Stimulated activated naive CD8-positive, alpha-beta T cell treated with anti-CD3 and anti-CD28 coated beads, Interleukin-15, Interleukin-2, amounts not matched to agents 100 ng/mL and 50 ng/mL, for 24 hours (primary cell): ENCODE data around the gene SPRY1.

Source experiments
- H3K27ac Mint-ChIP-seq: one replicate; pipeline ENCODE4 v1.8.0; 2021; ENCODE audit warnings: mild to moderate bottlenecking, mixed read lengths
- H3K27me3 Mint-ChIP-seq: one replicate; pipeline ENCODE4 v1.8.0; 2021; ENCODE audit warnings: mixed read lengths
- H3K36me3 Mint-ChIP-seq: one replicate; pipeline ENCODE4 v1.8.0; 2021; ENCODE audit warnings: low read depth, mixed read lengths
- H3K4me1 Mint-ChIP-seq: one replicate; pipeline ENCODE4 v1.8.0; 2021; ENCODE audit warnings: low read depth, mixed read lengths
- H3K4me3 Mint-ChIP-seq: one replicate; pipeline ENCODE4 v1.8.0; 2021; ENCODE audit warnings: mild to moderate bottlenecking, mixed read lengths
- H3K9me3 Mint-ChIP-seq: one replicate; pipeline ENCODE4 v1.8.0; 2021; ENCODE audit warnings: mixed read lengths

SPRY1 gene, protein sequence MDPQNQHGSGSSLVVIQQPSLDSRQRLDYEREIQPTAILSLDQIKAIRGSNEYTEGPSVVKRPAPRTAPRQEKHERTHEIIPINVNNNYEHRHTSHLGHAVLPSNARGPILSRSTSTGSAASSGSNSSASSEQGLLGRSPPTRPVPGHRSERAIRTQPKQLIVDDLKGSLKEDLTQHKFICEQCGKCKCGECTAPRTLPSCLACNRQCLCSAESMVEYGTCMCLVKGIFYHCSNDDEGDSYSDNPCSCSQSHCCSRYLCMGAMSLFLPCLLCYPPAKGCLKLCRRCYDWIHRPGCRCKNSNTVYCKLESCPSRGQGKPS

DNA sequence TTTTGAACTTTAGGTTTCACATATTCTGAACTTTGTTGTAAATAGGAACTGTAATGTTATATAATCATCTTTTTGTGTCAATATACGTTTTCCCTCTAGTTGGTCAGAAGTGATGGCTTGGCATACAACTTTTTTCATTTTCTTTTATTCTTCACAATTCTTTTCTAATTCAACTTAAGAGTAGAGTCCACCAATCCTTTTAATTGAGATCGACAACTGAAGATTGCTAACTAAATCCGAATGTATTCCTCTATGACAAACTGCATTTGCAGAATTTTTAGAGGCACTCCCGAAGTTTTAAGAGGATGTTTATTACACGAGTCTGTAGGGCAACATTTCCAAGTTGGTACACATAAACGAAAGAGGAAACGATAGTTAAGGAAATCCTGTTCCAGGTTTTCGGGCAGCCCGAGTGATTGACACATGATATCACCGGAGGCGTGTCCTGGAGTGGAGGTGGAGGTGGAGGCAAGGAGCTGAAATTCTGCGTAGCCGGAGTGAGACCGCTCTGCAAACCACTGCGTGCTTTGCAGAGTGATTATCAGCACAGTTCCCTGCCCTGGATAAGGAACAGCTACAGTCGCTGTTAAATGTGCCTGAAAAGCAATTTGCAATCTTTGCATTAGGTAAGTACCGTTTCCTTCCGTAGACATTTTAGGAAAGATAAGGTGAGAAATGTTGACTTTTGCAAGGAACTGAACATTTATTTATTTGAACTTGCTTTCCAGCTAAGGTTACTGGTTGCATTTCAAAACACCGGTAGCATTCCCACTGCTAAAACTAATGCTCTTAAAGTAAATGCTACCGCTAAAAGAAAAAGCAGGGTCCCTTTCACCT lies at the start of gene SPRY1:
Gene SPRY1 (plus strand): TSS at position 489 of the 837 bp plus-strand sequence. CDS start 4,797 bp downstream, outside the sequence.
- Mint-ChIP-seq H3K4me1 (peaks cover 42% of the 10 kb centered on the region), H3K9me3 (no peaks in the 10 kb centered on the region), H3K4me3 (peak within 1 kb of the TSS; percentile 99), H3K27ac (peak within 1 kb of the TSS; percentile 97), H3K27me3 (no peaks in the 10 kb centered on the region), H3K36me3 (peaks cover 33% of the 10 kb centered on the region)

DNA sequence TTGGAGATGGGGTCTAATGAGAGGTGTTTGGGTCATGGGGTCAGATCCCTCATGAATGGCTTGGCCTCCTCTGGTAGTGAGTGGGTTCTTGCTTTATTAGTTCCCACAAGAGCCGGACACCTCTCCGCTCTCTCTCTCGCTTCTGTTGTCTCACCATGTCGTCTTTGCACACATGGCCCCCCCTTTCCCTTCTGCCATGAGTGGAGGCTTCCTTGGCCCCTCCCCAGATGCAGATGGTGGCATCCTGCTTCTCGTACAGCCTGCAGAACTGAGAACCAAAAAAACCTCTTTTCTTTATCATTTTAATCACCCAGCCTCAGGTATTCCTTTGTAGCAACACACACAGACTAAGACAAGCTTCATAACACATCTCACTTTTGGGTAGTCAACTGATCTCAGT lies 49.6 kb upstream of the SPRY1 start:
- Mint-ChIP-seq H3K4me3 (no peak overlapping the region), H3K4me1 (no peaks in the 10 kb centered on the region), H3K27me3 (peaks cover 4% of the 10 kb centered on the region), H3K9me3 (no peaks in the 10 kb centered on the region), H3K27ac (no peak overlapping the region), H3K36me3 (no peaks in the 10 kb centered on the region)

DNA sequence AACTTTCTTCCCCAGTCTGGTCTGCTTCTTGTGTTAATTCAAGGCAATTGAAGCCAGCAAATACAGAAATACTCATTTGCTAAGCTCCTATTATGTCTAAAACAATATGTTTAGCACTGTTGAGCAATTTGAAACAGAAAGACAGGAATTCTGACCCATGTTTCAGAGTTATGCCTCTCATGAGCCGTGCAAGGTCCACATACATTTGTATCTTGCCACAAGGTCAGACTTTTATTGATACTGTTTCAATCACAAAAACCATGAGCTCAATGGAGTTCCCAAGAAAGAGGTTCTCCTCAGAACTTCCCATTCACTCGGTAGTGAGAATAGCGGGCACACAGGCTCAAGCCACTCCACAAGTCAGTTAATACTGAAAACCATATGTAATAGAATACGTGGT lies 47.6 kb upstream of the SPRY1 start:
- H3K36me3 Mint-ChIP-seq, result no peaks in the 10 kb centered on the region
- no peak overlapping the region for H3K4me3 Mint-ChIP-seq
- peaks cover 4% of the 10 kb centered on the region for H3K27me3 Mint-ChIP-seq
- H3K27ac Mint-ChIP-seq, result no peak overlapping the region
- peaks cover 10% of the 10 kb centered on the region for H3K4me1 Mint-ChIP-seq
- H3K9me3 Mint-ChIP-seq, result no peaks in the 10 kb centered on the region

DNA sequence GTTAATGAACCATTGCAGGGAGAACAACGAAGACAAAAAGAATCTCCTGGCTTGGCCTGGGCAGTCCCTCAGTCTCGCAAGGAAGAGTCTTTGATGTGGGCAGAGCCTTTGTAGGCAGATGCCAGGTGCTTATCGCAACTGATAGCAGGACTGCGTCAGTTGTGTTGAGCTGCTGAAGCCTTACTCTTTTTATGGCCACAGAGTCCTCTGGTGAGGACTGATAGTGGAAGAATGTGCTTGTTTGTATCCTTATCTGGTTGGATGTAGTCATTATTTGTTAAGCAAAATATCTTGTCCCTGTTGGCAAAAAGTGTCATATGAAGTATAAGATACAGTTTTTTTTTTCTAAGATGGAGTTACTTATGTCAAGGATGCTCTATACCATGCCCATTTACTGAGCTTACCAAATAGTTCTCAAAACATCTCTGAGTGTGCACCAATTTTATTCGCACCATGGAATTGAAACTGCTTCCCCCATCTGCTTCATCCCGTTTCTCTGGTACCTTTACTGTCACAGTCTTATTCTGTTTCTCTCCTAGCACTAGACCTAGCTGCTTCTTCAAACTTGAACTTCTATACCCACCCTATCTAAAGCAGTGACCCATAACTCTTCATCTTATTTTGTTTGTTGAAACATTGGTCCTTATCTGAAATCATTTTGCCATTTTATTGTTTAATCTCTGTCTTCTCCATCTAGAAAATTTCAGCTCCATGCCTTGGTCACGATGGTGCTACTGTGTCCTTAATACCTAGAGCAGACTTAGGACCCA lies 47.0 kb upstream of the SPRY1 start:
- H3K9me3 Mint-ChIP-seq, result no peaks in the 10 kb centered on the region
- H3K27ac Mint-ChIP-seq, result no peak overlapping the region
- peaks cover 10% of the 10 kb centered on the region for H3K4me1 Mint-ChIP-seq
- H3K27me3 Mint-ChIP-seq, result peaks cover 4% of the 10 kb centered on the region
- H3K36me3 Mint-ChIP-seq, result no peaks in the 10 kb centered on the region
- no peak overlapping the region for H3K4me3 Mint-ChIP-seq

DNA sequence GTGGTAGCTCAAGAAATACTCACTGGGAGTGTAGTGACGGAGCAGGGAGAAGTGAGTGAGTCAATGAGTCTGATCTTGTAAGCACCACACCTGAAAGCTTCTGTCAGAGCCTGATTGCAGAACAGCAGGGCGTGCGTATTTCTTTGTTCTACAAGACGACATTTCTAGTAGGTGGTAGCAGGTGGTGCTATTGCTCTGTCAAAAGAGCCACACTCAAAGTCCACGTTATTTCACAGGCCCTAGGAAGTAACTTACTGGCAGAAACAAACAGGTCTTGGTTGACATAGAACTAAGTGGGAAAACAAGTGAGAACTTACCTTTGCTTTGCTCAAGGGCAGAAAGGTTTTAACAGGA lies 46.4 kb upstream of the SPRY1 start:
- peaks cover 4% of the 10 kb centered on the region for H3K27me3 Mint-ChIP-seq
- peaks cover 10% of the 10 kb centered on the region for H3K4me1 Mint-ChIP-seq
- no peak overlapping the region for H3K4me3 Mint-ChIP-seq
- H3K36me3 Mint-ChIP-seq, result no peaks in the 10 kb centered on the region
- no peaks in the 10 kb centered on the region for H3K9me3 Mint-ChIP-seq
- H3K27ac Mint-ChIP-seq, result no peak overlapping the region

DNA sequence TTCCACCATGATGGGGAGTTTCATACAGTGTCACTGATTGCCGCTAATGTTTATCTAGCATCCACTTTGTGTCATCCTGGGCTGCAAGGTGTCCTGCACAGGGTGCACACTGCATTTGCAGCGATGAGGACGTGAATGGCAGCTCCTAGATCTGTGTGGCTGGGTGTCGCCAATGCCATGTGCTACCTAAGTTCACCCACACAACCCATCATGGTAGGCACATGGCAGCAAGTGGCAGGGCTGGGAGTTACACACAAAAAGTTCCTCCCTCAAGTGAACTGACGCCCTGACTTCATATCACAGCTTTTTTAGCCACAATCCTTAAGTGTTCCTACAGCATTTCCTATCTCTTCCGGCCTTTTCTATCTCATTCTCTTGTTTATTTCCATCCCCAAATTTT lies 45.9 kb upstream of the SPRY1 start:
- Mint-ChIP-seq H3K4me1 (peaks cover 10% of the 10 kb centered on the region), H3K36me3 (no peaks in the 10 kb centered on the region), H3K27ac (no peak overlapping the region), H3K27me3 (peaks cover 4% of the 10 kb centered on the region), H3K9me3 (no peaks in the 10 kb centered on the region), H3K4me3 (no peak overlapping the region)

DNA sequence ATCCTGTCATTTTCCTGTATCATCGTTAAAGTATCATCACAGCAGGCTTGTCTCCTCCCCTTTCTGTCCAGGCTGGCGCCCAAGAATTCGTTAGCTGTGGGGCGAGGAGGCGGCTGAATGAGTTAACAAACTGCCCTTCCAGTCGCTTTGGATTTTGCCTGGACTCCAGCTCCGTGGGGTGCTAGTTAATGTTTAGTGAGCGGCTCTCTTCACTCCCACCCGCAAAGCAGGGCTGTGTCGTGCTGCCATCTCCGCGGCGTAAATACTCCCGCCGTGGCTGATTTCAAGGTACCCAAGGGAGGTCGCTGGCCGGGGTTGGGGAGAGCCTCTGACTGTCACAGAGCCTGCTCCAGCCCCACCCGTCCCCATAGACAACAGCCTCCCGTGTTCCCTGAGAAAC lies 44.9 kb upstream of the SPRY1 start:
- no peak overlapping the region for H3K4me3 Mint-ChIP-seq
- H3K4me1 Mint-ChIP-seq, result peaks cover 10% of the 10 kb centered on the region
- peaks cover 4% of the 10 kb centered on the region for H3K27me3 Mint-ChIP-seq
- H3K9me3 Mint-ChIP-seq, result no peaks in the 10 kb centered on the region
- no peak overlapping the region for H3K27ac Mint-ChIP-seq
- H3K36me3 Mint-ChIP-seq, result no peaks in the 10 kb centered on the region

DNA sequence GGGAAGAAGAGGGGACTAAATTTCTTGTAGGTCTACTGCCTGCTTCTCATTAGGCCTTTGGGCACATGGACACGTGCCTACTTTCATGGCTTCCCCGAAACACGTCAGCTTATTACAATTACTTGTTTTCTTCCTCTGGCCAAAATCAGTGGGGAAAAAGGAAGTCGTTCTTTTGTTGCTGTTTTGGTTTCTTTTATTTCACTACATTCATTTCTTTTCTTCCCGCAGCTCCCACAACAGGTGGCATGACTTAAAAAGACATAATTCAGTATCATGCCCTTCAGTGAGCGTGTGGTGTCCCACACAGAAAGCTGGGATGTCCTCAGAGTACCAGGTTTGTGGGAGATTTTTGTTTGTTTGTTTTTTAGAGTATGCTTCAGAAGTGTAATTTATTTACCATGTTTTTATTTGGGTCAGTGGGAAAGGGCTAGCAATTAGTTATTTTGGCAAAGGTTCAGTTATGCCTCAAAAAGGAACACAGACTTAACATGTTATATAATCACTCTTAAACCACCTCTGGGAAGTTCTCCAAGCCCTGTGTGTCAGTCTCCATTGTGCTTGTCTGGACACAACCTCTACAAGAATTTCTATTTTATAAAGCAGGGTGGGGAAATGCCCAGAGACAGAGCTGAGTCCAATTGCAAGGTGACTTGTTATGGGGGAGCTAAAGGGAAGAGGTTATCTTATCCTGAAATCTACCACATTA lies 44.2 kb upstream of the SPRY1 start:
- Mint-ChIP-seq H3K36me3 (no peaks in the 10 kb centered on the region), H3K4me1 (peaks cover 10% of the 10 kb centered on the region), H3K27me3 (peaks cover 4% of the 10 kb centered on the region), H3K27ac (no peak overlapping the region), H3K4me3 (no peak overlapping the region), H3K9me3 (no peaks in the 10 kb centered on the region)

DNA sequence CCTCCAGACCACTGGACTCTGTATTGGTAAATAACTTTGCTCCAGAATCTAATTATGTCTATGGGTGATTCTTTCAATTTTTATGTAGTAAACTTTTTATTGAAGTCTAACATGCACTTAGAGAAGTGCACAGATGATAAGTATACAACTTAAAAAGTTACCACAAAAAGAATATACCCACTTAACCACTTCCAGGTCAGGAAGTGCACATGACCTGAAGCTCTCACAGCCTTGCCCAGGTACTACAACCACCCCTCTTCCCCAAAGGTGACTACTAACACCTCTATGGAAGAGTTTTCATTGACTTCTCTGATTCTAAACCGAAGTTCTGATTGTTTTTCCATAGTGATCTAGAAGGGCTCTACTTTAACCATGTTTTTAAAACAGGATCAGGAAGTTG lies 43.6 kb upstream of the SPRY1 start:
- no peak overlapping the region for H3K4me3 Mint-ChIP-seq
- no peaks in the 10 kb centered on the region for H3K36me3 Mint-ChIP-seq
- H3K27ac Mint-ChIP-seq, result no peak overlapping the region
- no peaks in the 10 kb centered on the region for H3K9me3 Mint-ChIP-seq
- H3K27me3 Mint-ChIP-seq, result peaks cover 4% of the 10 kb centered on the region
- H3K4me1 Mint-ChIP-seq, result peaks cover 10% of the 10 kb centered on the region

DNA sequence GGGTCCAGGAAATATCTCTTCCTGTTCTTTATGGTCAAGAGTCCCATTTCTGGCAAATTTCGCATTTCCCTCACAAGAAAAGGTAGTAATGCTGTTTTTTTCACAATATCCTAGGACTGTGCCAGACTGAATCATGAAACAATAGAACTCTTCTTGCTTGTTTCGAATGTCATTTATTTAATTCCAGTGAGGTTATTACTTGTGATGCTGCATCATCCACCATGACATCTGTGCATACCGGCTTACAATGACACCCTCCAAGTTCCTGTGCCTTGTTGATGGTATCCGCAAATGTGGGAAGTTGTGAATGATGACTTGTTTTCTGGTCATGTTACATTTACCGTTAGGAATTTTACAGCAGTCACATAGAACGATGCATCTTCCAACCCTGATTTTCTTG lies 42.9 kb upstream of the SPRY1 start:
- peaks cover 10% of the 10 kb centered on the region for H3K4me1 Mint-ChIP-seq
- H3K27ac Mint-ChIP-seq, result no peak overlapping the region
- peaks cover 4% of the 10 kb centered on the region for H3K27me3 Mint-ChIP-seq
- H3K4me3 Mint-ChIP-seq, result no peak overlapping the region
- H3K36me3 Mint-ChIP-seq, result no peaks in the 10 kb centered on the region
- no peaks in the 10 kb centered on the region for H3K9me3 Mint-ChIP-seq

DNA sequence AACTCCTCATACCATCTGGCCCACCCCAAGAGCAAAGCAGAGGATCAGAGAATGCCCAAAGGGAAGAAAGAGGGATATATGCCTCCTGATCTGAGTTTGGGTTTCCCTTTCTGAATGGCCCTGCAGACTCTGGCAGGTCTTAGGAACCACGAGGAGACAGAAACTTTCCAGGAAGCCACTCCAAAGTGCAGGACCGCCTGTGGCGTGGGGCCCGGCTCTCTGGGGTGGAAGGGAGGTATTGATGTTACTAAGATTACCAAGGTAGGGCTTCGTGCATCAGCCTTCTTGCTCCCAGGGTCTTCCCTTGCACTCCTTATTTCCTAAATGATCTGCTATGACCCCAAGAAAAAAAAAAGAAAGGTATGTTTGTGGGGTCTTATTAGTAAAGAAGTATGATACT lies 41.9 kb upstream of the SPRY1 start:
- no peaks in the 10 kb centered on the region for H3K9me3 Mint-ChIP-seq
- H3K36me3 Mint-ChIP-seq, result no peaks in the 10 kb centered on the region
- H3K4me3 Mint-ChIP-seq, result no peak overlapping the region
- H3K27me3 Mint-ChIP-seq, result peaks cover 2% of the 10 kb centered on the region
- H3K27ac Mint-ChIP-seq, result no peak overlapping the region
- H3K4me1 Mint-ChIP-seq, result peaks cover 10% of the 10 kb centered on the region

DNA sequence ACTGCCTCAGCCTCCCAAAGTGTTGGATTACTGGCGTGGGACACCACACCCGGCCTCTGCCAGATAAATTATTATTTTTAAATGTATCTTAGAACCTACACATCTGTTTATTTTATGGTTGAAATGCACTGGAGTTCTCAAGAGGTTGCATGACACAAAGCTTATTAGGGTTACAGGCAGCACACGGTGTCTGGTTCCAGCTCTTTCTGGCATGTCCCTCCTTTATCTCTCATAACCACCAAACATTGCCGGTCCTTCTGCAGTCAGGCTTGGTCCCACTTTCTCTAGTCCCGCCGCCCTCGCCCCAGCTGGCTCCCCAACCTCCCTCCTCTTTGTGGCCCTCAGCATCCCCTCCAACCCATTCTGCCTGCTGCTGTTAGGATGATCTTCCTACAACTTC lies 39.7 kb upstream of the SPRY1 start:
- Mint-ChIP-seq H3K4me1 (peaks cover 10% of the 10 kb centered on the region), H3K27ac (no peak overlapping the region), H3K9me3 (no peaks in the 10 kb centered on the region)

DNA sequence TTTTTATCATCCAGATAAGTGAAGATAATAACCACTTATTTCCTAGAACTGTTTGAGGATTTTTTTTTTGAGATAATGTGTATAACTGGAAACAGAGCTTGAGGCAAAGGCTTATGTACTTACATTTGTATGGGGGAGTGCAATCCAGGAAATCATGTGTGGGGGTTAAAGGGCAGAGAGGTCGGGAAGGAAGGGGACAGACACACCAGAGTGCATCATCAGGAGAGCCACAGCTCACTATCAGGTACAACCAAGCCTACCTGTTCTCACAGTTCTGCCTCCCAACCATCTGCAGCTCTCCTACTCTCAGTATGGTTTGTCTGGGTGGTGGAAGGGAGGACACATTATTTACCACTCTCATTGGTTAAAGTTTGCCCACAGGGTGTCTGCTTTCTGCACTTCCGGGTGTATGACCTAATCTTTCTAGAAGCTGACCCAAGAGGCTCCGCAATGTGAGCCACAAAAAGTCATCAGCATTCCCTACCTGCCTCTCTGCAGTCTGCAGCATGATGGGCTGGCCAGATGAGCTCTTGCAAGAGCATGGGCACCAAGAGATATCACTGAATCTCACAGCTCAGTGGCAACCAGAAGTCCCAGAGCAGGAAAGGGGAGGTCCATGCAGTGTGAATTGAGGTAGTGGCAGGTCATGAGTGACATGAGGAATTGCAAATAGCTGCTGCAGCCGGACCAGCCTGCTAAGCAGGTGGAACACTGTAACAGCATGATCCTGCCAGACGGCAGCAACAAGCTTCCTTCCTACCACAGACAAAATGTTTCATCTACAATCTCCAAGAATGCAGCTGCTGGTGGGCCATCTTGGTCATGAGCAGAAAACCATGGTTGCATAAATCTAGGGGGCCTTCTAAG lies 36.9 kb upstream of the SPRY1 start:
- Mint-ChIP-seq H3K9me3 (no peaks in the 10 kb centered on the region), H3K27ac (no peak overlapping the region), H3K4me3 (no peak overlapping the region), H3K36me3 (no peaks in the 10 kb centered on the region), H3K4me1 (no peaks in the 10 kb centered on the region), H3K27me3 (no peaks in the 10 kb centered on the region)

More for the DNA sequence above, 39.7 kb upstream of the SPRY1 start:
- Mint-ChIP-seq H3K27me3 (no peaks in the 10 kb centered on the region), H3K4me3 (no peak overlapping the region), H3K36me3 (no peaks in the 10 kb centered on the region)
